Urothelium cell line (cell line): ENCODE data around the gene PRKAA2.

Experiments used
- DNase-seq: peaks from one replicate; pipeline ENCODE4 v3.0.0; 2011; ENCODE audit warnings: low spot score, mixed read lengths
- FAIRE-seq: peaks from 2 replicates; lab custom pipeline; 2011; peaks lifted over from hg19 to GRCh38; lab: Jason Lieb, UNC

The PRKAA2 gene

DNA sequence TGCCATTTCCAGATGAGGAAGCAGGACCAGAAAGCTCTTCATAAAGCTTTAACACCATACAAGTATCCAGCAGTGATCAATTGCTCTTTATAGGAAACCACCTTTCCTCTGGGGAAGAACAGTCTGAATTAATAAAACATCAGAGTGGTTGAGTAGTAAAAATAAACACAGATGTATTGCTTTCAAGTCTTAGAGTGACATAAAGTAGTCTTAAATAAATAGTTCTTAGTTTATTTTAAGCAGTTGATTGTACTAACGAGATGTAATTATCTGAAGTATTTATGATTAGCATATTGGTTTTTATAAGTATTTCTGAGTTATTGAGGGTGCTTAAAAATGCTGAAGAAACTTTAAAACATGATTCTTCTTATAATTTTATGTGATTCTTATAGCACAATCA lies 67.0 kb downstream of the PRKAA2 start:
- FAIRE-seq (no peak), DNase-seq (no peak)

DNA sequence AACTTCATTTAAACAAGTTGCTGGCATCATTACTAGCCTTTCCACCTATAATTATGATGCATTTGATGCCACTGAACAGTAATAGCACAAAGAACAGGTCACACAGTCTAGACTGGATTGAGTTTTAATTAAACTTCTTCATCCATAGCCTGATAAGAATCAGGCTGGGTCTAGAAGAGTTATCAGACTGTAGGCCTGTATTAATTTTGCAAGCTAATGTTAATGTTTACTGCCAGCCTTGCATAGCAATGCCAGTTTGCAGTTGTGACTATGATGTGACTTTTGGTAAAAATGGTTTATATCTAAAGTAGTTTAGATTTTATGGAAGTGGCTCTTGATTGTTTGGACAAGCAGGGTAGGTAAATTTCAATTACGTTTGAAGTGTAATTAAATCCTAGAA lies 68.0 kb downstream of the PRKAA2 start:
- no peak for FAIRE-seq
- no peak for DNase-seq

DNA sequence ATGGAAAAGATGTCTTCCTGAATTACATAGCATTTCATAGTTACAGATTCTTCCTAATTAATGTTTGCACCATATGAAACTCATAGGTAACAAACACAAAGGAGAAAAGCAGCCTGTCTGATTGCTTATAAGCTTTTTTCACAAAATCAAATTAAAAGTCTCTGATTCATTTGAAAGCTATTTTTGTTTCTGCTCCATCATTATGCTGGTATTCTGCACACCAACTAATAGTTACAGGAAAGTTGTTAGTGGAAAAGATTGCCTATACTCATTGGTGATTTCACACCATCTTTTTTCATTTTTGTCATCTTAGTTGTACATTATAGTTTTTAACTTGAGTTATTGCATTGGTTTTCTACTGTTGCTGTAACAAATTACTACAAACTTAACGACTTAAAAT lies 70.0 kb downstream of the PRKAA2 start:
- DNase-seq (no peak), FAIRE-seq (no peak)

DNA sequence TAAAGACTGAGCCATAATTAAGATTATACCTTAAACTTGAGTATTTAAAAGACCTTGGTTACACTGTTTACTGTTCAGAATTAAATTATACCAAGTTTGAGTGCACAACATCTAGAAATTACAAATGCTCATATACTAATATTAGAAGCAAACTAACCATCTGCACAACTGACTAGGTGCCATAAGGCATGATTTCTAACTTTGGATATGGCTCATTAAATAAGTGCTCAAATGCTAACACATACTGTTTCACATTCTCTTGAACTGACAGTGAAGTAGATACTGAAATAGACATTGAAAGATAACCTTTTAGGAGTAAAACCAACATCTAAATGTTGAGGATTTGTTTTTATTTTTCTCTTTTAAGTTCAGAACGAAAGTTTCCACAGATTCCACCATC lies 74.1 kb downstream of the PRKAA2 start:
- DNase-seq (no peak), FAIRE-seq (no peak)

DNA sequence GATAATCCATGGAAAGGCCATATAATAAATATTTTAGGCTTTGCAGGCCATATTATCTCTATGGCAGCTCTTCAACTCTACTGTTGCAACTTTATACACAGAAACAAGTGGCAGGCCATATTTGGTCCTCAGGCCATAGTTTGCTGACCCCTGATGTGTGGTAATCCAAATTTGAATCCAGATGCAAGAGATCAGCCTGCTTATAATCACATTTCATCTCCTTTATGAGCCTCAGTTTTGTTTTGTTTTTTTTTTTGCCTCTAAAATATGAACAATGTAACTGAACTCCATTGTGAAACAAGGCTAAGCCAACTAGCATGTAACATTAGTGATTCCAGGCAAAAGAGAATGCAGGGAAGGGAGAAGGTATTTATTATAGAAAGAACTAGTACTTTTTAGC lies 81.6 kb downstream of the PRKAA2 start:
- no peak for FAIRE-seq
- no peak for DNase-seq

DNA sequence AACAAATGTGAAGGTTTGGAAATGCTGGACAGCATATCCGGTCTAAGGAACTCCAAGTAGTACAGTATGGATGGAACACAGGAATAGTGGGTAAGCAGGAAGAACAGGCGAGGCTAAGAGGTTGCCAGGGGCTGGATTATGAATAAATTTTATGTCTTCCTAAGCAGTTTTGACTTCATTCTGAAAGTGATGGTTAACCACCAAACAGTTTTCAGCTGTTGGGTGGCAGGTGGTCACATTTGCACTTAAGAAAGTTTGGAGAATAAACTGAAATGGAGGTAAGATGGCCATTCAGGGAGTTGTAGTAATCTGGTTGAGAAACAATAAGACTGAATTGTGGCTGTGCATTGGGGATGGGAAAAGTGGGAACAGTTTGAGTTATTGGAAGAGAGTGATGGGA lies 83.8 kb downstream of the PRKAA2 start:
- FAIRE-seq, result no peak

DNA sequence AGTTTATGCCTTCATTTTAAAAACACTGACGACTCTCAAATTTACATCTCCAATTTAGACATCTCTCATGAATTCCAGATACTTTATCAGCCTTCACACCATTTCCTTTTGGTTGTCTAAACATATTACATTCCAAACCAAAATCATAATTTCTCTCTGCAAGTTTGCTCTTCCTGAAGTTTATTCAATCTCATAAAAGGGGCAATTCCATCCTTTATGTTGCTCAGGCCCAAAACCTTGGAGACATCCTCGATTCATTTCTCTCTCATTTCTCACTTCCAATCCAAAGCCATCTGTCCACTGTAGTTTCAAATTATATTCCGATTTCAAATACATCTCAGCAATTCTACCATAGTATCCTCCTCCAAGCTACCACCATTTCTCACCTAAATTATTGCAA lies 100.1 kb downstream of the PRKAA2 start:
- DNase-seq (no peak), FAIRE-seq (no peak)

More for the DNA sequence above, 83.8 kb downstream of the PRKAA2 start:
- no peak for DNase-seq

DNA sequence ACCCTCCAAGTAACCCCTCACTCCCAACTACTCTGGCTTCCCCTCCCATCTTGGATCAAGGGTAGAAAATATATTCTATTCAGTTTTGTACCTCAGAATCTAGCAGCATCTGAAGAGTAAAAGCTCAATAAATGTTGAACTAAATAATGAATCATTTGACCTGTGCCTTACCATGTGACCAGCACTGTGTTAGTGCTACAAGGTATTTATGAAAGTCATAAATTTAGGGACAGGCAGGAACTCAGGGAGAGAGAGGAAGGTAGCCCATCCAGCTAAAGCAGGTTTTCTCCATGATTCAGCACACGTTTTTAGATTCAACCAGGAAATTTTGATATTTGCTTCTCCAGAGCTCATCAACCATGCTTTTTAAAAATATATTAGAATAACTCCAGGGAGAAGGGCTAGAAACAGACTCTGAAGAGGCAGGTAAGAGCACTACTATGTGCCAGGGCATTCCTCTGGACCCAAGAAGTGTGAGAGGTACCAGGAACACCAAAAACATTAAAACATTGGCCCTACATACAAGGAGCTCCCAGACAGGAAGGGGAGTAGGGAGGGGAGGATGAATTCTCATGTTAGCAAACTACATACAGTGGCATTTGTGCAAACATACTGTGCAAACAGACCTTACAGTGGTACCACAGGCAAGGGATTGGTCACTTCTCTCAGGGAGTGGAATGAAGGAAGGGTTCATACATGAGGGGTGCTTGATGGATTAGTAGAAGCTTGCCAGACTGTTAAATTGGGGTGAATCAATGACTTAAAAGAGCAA lies 109.8 kb downstream of the PRKAA2 start:
- FAIRE-seq, result no peak
- DNase-seq, result no peak

DNA sequence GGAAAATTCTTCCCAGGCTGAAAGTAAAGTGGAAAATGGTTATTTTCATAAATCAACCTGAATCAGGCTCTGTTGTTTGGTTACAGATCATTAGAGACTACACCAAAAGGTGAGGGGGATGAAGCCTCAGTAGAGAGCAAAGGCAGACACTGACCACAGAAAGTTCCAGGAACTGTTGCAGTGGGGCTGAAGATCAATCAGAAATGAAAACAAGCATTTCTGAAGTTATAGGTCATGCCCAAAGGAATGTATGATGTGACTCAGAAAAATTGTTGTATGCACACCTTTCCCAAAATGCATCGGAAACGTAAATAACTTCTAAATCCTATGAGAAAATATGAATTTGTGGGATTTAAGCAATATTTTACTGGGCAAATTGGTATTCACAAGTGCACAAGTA lies 110.8 kb downstream of the PRKAA2 start:
- peak; percentile 33 for DNase-seq
- FAIRE-seq, result no peak

DNA sequence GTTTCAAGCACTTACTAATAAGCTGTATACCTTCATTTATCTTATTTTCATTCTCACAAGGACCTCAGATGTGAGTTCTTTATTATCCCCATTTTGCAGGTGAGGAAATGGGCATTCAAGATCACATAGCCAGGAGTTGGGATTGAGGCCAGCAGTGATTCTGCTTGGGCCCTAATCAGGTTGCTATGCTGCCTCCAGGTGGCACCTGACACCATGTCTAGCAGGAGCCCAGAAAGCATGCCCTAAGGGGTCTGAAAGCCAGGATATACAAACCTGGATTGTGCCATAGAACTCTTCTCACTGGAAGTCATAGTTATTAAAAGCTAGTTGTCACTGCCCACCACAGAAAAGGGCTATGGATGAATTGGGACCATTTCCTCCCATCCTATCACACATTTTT lies 113.0 kb downstream of the PRKAA2 start:
- DNase-seq (no peak), FAIRE-seq (no peak)

DNA sequence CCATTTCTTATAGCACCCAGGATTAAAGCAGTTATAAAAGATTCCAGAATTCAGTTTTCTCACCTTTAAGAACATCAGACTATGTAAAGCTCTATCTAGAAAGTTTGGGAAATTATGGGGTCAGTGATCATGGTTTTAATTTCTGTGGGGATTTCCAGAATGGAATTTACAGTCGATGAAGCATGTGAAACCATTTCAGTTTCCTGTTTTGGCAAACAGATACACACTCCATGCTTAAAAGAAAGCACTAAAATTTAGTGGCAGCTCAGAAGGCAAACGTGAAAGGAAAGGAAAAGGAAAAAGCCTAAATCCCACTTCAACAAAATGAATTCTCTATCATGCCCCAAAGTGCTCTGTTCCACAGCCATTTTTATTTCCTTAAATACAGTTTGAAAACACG lies 113.7 kb downstream of the PRKAA2 start:
- DNase-seq (no peak), FAIRE-seq (no peak)
